HG03175 (cell line): ENCODE data around the gene STRN4.

ENCODE experiments used
- ATAC-seq: cut with Tn5 transposase; IDR thresholded peaks from one replicate; pipeline ENCODE4 v1.9.1; 2021; ENCODE audit warnings: mild to moderate bottlenecking, moderate library complexity; ENCODE audit not compliant: unreplicated experiment

STRN4 gene

GRCh38 chr19:46685189-46685588 is 61.1 kb downstream of the STRN4 start:
- no peak for ATAC-seq

- no peak for ATAC-seq
Observed at GRCh38 chr19:46678110-46678732, 68.0 kb downstream of the STRN4 start.

GRCh38 chr19:46674416-46675178 is 71.7 kb downstream of the STRN4 start:
- no peak for ATAC-seq

- no peak for ATAC-seq
Observed at GRCh38 chr19:46670813-46671212, 75.4 kb downstream of the STRN4 start.
